GM21515 (cell line): ENCODE data around the gene NKIRAS2.
"Not testable (repeated sequence)": the region's sequence is repeated elsewhere in the genome, so short reads cannot be mapped to it uniquely, and the experiment has no call there.

Experiments
- ATAC-seq: cut with Tn5 transposase; IDR thresholded peaks from one replicate; pipeline ENCODE4 v1.9.1; 2021; ENCODE audit not compliant: unreplicated experiment

Gene NKIRAS2

GRCh38 chr17:41996855-41997164 is 23.1 kb upstream of the NKIRAS2 start:
- no peak for ATAC-seq

DNA sequence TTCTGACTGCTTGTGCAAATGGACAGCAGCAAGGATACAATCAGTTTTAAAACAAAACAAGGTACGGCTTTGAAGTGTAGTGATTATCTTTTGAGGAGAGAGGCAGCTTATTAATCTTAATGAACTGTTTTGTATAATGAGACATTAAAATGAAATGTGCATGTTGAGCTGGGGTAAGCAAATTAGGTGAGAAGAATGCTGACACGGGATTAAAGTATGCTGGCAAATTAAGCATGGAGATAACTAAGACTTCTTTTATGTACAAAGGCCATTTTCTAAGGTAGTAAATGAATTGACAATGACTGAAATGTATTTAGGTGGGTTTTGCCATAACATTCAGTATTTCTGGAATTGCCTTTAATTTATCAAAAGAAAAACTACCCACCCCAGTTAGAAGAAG is 21.4 kb upstream of the NKIRAS2 start:
- no peak for ATAC-seq

DNA sequence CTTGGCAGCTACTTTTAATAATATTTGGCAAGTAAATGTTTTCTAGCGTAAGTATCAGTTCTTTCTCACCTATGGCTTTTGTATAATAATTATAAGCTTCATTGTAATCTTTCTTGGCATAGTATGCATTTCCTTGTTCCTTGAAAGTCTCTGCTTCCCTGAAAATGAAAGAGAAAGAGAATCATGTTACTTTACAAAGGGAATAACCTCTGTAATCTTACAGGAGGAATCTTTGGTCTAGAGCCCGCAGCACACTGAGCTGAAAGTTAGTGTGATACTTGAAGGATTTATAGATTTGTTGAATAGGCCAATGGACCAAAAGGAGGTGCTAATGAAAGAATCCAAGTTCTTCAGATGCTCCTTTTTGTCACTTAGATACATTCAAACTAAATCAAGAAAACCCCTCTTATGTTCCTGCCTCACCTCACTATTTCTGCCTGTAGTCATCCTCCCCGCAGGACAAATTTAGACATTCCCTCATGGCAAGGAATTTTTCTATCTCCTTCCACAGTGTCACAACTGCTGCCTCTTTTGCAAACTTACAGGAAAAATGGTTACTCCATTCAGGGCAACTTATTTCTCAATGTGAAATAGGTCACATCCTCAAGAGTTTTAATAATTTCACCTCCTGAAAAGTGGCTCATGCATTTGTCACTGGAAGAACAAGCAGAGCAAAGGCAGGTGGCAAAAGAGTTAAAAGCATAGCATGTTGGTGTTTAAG is 19.3 kb upstream of the NKIRAS2 start:
- no peak for ATAC-seq

DNA sequence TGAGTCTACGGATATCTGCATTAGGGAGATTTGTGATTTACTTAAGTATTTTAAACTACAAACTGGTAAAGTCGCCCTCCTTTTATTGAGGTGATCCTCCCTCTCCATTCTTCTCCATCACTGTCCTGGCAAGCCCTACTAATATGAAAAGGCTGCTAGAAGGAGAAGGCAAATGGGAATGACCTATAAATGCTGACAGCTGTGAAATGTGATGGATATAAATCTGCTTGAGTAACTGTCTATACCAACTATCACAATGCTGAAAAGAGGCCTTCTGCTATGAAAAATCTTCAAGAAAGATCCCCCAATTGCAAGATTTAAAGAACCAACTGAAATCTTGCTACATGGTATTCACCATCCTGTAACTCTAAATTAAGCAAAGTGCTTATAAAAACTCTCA is 18.2 kb upstream of the NKIRAS2 start:
- ATAC-seq = no peak

GRCh38 chr17:42002175-42002791 is 17.6 kb upstream of the NKIRAS2 start:
- no peak for ATAC-seq

DNA sequence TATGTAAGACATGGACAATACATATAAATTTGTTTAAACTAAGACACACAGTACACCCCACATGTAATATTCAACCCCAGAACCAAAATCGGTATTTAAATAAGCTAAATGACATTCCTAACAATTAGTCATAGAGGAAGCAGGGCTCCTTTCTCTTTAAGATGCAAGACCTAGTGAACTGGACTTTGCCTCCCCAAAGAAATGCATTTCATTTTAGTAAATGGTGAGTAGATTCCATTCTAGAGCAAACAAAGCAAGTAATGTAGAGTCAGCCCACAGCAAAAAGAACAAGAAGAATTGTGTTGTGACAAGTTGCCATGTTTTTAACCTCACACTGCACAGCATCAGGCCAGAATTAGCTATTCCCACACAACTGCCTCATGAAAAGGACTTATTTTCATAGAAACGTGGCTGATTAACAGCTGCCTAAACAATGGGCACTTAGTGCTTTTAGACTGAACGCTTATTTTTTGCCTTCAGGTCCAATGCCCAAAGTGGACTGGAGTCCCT is 17.0 kb upstream of the NKIRAS2 start:
- no peak for ATAC-seq

DNA sequence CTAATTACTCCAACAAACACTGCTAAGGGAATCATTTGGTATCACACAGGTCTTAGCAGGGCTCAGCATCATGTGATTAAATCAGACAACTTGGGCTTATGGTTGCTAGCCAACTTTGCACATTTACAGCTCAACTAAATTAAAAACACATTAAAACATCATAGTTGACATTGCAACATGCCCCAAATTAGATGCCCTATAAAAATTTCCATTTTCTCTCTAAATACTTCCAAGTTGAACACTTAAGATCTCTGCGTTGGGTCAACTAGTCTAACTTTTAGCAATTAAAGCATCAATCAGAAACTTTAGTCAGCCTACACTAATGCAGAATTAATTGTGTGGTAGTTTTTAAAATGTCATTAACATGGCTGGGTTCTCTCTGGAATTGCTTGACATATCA is 14.7 kb upstream of the NKIRAS2 start:
- no peak for ATAC-seq

DNA sequence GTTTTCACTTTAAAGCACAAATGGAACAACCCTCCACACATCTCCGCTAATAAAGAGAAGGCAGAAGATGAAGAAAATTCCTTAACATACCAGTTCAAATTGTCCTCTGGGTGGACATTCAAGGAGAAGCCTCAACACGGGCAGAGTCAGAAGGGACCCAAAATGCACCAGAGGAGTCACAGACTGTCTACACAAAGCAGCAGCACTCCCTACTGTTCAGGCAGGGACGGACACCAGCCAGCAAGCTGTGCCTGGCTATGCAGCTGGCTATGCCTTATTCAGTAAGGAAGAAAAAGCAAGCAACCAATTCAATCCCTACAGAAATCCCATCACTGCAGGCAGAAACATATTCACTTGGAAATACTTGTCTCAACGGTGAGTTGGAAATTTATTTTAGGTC is 10.7 kb upstream of the NKIRAS2 start:
- ATAC-seq = no peak

DNA sequence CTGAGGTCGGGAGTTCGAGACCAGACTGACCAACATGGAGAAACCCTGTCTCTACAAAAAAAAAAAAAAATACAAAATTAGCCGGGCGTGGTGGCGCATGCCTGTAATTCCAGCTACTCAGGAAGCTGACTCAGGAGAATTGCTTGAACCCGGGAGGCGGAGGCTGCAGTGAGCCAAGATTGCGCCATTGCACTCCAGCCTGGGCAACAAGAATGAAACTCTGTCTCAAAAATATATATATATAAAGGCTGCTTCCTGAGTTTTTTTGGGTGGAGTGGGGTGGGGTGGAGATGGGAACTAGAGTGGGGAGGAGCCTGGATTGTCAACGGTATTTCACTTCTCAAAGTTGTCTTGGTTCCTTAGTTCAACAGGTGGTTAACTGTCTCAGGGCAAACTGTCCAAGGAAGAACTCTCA is 9.6 kb upstream of the NKIRAS2 start:
- not testable (repeated sequence) for ATAC-seq

- ATAC-seq = no peak
These were observed 8.9 kb upstream of the NKIRAS2 start for GRCh38 chr17:42010898-42011516.

GRCh38 chr17:42012363-42012762 is 7.5 kb upstream of the NKIRAS2 start:
- ATAC-seq = not testable (repeated sequence)

DNA sequence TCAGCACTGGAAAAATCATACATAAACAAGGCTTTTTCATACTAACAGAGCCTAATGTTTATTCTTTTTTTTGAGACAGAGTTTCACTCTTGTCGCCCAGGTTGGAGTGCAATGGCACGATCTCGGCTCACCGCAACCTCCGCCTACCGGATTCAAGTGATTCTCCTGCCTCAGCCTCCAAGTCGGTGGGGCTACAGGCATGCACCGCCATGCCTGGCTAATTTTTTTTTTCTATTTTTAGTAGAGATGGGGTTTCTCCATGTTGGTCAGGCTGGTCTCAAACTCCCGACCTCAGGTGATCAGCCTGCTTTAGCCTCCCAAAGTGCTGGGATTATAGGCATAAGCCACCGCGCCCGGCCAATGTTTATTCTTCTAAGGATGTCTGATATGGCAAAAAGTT is 6.2 kb upstream of the NKIRAS2 start:
- not testable (repeated sequence) for ATAC-seq

- no peak for ATAC-seq
These were observed 3.5 kb upstream of the NKIRAS2 start for GRCh38 chr17:42016411-42016831.

- peak; percentile 74 for ATAC-seq
These were observed 2.7 kb upstream of the NKIRAS2 start, which contains the start of gene DNAJC7 for GRCh38 chr17:42016941-42017865. Gene DNAJC7, minus strand, starts transcription at chr17:42017439. Its CDS starts 23 bp downstream, at chr17:42017416.

GRCh38 chr17:42017866-42018200 is 2.1 kb upstream of the NKIRAS2 start:
- peak; percentile 7 for ATAC-seq

DNA sequence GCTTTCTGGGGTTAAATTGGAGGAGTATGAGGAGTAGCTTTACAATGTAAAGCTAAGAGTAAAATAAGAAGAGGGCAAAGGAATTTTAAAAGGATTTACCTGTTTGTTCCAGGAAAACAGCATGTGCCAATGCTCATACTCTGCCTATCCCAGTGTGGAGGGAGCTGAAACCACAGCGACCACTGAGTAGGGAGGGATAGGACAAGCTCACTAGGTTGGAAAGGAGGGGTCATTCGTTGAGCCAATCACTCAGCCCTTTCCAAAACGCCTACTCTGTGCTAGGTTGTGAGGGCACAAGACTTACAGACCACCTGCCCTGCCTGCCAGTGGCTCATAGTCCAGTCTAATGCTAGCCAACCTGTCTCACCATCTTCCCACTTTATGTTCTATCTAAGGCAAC is 1.6 kb upstream of the NKIRAS2 start:
- ATAC-seq = no peak

DNA sequence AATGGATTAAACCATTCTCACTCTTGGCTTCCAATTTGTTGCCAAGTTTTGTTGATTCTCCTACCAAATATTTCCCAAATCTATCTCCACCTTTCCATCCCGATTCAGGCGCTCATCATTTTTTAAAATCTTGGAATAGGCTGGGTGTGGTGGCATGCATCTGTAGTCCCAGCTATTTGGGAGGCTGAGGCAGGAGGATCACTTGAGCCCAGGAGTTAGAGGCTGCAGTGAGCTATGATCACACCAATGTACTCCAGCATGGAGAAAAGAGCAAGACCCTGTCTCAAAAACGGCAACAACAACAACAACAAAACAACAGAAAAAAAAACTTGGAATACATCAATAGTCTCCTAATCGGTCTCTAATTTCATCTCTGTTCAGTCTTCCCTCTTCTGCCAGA is 902 bp upstream of the NKIRAS2 start:
- no peak for ATAC-seq

DNA sequence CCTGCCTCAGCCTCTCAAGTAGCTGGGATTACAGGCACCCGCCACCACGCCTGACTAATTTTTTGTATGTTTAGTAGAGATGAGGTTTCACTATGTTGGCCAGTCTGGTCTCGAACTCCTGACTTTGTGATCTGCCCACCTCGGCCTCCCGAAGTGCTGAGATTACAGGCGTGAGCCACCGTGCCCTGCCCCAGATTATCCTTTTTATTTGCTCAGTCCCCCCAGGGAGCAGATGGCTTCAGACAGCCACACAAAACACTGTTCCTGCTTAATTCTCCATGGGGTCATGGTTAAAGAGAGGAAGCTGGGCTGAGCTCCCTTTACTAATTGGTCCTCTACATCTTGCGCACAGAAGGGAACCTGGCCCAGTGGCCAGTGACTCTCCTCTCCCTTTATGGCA is 955 bp downstream of the NKIRAS2 start:
- not testable (repeated sequence) for ATAC-seq

DNA sequence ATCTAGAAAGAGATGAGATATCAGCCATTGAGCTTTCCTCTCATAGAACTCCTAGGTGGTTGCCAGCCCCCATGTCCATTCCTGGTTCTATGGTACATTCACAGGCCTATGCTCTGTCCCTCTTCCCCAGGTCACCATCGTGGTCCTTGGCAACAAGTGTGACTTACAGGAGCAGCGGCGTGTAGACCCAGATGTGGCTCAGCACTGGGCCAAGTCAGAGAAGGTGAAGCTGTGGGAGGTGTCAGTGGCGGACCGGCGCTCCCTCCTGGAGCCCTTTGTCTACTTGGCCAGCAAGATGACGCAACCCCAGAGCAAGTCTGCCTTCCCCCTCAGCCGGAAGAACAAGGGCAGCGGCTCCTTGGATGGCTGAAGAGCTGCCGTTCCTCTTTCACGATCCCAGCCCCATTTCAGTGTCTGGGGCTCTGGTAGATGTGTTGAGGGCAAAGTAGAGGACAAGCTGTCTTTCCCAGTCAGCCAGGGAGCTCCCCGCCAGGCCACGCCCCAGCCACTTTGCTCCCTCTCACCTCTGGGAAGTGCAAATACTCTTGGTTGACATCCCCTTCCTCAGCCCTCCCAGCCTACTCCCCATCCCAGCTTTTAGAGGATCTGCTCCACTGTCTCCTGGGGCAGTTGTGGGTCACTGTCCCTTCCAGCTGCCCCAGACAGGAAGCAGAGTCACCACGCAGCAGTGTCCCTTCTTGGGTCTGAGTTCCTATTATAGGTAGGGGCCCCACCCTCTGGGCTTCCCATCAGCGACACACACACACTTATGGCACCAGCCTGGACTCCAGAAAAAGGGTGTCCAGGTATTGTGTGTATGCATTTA is 3.8 kb downstream of the NKIRAS2 start:
- no peak for ATAC-seq

GRCh38 chr17:42025191-42025579 is 5.3 kb downstream of the NKIRAS2 start:
- peak; percentile 11 for ATAC-seq
